SK-N-SH (cell line): ENCODE results near the gene GSDMA.

Experiments
- ELF1 ChIP-seq: IDR thresholded peaks from 2 replicates; pipeline ENCODE4 v1.4.0; 2012
- EZH2phosphoT487 ChIP-seq: fragments of 200-600 bp; sonication (generic); IDR thresholded peaks from 2 replicates; pipeline ENCODE4 v1.6.1; 2017; ENCODE audit warnings: low read depth, mixed run types, mild to moderate bottlenecking, antibody characterized with exemption, moderate library complexity, borderline replicate concordance
- POLR2AphosphoS5 ChIP-seq: IDR thresholded peaks from 2 replicates; pipeline ENCODE4 v1.6.1; 2012; ENCODE audit warnings: low read depth, low read length
- RAD21 ChIP-seq: IDR thresholded peaks from 2 replicates; pipeline ENCODE4 v1.6.1; 2012; ENCODE audit warnings: mild to moderate bottlenecking, low read length
- SMC3 ChIP-seq: IDR thresholded peaks from 2 replicates; pipeline ENCODE4 v1.6.1; 2012; ENCODE audit warnings: low read depth, low read length, improper control_type of control experiment
- TAF1 ChIP-seq: IDR thresholded peaks from 2 replicates; pipeline ENCODE4 v1.6.1; 2012; ENCODE audit warnings: low read depth, mild to moderate bottlenecking, low read length, moderate library complexity, borderline replicate concordance
- TF ChIP-seq, protein P1 (sequence below): fragments of 200-600 bp; sonication (generic); IDR thresholded peaks from 2 replicates; pipeline ENCODE4 v1.6.1; 2017; ENCODE audit warnings: antibody characterized with exemption, mild to moderate bottlenecking, moderate library complexity
- TF ChIP-seq, protein P2 (sequence below): IDR thresholded peaks from 2 replicates; pipeline ENCODE4 v1.6.1; 2012; ENCODE audit warnings: mild to moderate bottlenecking, low read depth, low read length, moderate library complexity

DNA sequence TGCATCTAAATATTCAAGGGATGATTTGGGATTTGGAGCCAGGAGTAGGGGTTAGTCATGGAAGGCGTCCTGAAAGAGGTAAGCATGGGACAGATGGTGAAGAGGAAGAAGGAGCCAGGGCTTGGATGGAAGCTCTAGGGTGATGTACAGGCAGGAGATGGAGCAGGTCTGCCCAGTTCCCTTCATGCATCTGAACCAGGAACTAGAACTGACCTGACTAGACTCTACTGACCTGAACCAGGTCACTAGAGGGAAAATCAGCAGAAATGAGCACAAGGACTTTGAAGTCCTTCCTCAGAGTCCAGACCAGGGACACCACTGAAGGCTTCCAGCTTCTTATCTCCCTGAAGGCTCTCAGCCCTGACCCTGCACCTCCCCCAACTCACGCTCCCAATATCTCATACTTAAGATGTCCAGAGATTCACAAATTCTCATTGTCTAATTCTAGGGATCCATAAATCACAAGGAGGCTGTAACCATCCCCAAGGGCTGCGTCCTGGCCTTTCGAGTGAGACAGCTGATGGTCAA, 8.3 kb downstream of the GSDMA start:
- TF ChIP-seq, protein P1, sequence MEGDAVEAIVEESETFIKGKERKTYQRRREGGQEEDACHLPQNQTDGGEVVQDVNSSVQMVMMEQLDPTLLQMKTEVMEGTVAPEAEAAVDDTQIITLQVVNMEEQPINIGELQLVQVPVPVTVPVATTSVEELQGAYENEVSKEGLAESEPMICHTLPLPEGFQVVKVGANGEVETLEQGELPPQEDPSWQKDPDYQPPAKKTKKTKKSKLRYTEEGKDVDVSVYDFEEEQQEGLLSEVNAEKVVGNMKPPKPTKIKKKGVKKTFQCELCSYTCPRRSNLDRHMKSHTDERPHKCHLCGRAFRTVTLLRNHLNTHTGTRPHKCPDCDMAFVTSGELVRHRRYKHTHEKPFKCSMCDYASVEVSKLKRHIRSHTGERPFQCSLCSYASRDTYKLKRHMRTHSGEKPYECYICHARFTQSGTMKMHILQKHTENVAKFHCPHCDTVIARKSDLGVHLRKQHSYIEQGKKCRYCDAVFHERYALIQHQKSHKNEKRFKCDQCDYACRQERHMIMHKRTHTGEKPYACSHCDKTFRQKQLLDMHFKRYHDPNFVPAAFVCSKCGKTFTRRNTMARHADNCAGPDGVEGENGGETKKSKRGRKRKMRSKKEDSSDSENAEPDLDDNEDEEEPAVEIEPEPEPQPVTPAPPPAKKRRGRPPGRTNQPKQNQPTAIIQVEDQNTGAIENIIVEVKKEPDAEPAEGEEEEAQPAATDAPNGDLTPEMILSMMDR, result no peak
- TF ChIP-seq EZH2phosphoT487 (no peak), RAD21 (no peak), POLR2AphosphoS5 (no peak), SMC3 (no peak), TAF1 (no peak), ELF1 (no peak)
- TF ChIP-seq, protein P2, sequence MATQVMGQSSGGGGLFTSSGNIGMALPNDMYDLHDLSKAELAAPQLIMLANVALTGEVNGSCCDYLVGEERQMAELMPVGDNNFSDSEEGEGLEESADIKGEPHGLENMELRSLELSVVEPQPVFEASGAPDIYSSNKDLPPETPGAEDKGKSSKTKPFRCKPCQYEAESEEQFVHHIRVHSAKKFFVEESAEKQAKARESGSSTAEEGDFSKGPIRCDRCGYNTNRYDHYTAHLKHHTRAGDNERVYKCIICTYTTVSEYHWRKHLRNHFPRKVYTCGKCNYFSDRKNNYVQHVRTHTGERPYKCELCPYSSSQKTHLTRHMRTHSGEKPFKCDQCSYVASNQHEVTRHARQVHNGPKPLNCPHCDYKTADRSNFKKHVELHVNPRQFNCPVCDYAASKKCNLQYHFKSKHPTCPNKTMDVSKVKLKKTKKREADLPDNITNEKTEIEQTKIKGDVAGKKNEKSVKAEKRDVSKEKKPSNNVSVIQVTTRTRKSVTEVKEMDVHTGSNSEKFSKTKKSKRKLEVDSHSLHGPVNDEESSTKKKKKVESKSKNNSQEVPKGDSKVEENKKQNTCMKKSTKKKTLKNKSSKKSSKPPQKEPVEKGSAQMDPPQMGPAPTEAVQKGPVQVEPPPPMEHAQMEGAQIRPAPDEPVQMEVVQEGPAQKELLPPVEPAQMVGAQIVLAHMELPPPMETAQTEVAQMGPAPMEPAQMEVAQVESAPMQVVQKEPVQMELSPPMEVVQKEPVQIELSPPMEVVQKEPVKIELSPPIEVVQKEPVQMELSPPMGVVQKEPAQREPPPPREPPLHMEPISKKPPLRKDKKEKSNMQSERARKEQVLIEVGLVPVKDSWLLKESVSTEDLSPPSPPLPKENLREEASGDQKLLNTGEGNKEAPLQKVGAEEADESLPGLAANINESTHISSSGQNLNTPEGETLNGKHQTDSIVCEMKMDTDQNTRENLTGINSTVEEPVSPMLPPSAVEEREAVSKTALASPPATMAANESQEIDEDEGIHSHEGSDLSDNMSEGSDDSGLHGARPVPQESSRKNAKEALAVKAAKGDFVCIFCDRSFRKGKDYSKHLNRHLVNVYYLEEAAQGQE, result no peak
